HepG2 (cell line): ENCODE data around the gene GSTT2. TPM values are rescaled to one million over a fixed set of nuclear protein-coding genes. Genes with fewer than 3 reads are reported as not detected.
A peak's percentile ranks its signal among the peaks of the same experiment; 100 is the strongest.

Source experiments
- ATF1 ChIP-seq: IDR thresholded peaks from 2 replicates; pipeline ENCODE4 v1.6.1; 2016; ENCODE audit warnings: mild to moderate bottlenecking, control low read depth
- CBX2 ChIP-seq, 2 experiments: fragments of 200-600 bp in 1 of 2; sonication (generic); formaldehyde crosslinking in 1 of 2; IDR thresholded peaks; 2 replicates each; pipeline versions ENCODE4 v1.7.0 to v1.8.1; 2018 to 2022; ENCODE audit warnings: low read depth in 2 of 2, low read length in 1 of 2, mild to moderate bottlenecking in 1 of 2, missing genetic modification reagents in 1 of 2
- FOSL1 ChIP-seq: sonication (generic); formaldehyde crosslinking; IDR thresholded peaks from 2 replicates; pipeline ENCODE4 v1.9.0; 2021; ENCODE audit warnings: missing genetic modification reagents, borderline replicate concordance
- GABPA ChIP-seq, 2 experiments: IDR thresholded peaks; 2 replicates each; pipeline ENCODE4 v1.6.1; 2011 to 2016; ENCODE audit warnings: low read depth in 2 of 2, low read length in 1 of 2, missing biosample characterization in 1 of 2, missing genetic modification characterization in 1 of 2
- REXO4 ChIP-seq: sonication (generic); formaldehyde crosslinking; IDR thresholded peaks from 2 replicates; pipeline ENCODE4 v1.8.0; 2022; ENCODE audit warnings: missing genetic modification reagents, mild to moderate bottlenecking, borderline replicate concordance
- RFXANK ChIP-seq: IDR thresholded peaks from 2 replicates; pipeline ENCODE4 v1.6.1; 2016
- SMAD1 ChIP-seq: sonication (generic); formaldehyde crosslinking; IDR thresholded peaks from 2 replicates; pipeline ENCODE4 v1.4.0; 2020; ENCODE audit warnings: missing genetic modification reagents, low read depth, mild to moderate bottlenecking, borderline replicate concordance
- SMAD9 ChIP-seq: sonication (generic); formaldehyde crosslinking; IDR thresholded peaks from 2 replicates; pipeline ENCODE4 v1.5.1; 2020; ENCODE audit warnings: mild to moderate bottlenecking, missing genetic modification reagents
- SP2 ChIP-seq: sonication (generic); formaldehyde crosslinking; IDR thresholded peaks from 2 replicates; pipeline ENCODE4 v1.5.1; 2020; ENCODE audit warnings: mild to moderate bottlenecking, missing genetic modification reagents
- TBL1XR1 ChIP-seq: fragments of 150-350 bp; IDR thresholded peaks from 2 replicates; pipeline ENCODE4 v1.6.1; 2014; ENCODE audit warnings: borderline replicate concordance, low read length; ENCODE audit not compliant: partially characterized antibody
- TMF1 ChIP-seq: sonication (generic); formaldehyde crosslinking; IDR thresholded peaks from 2 replicates; pipeline ENCODE4 v1.8.1; 2022; ENCODE audit warnings: low read depth, missing genetic modification reagents
- ZNF670 ChIP-seq: sonication (generic); formaldehyde crosslinking; IDR thresholded peaks from 2 replicates; pipeline ENCODE4 v1.8.0; 2022; ENCODE audit warnings: mild to moderate bottlenecking, missing genetic modification reagents, borderline replicate concordance
- polyA plus RNA-seq, 8 experiments: library from polyadenylated mRNA; depleted of rRNA in 3 of 8; stranded (reverse) in 7 of 8; unstranded in 1 of 8; fragments of >200 nt; fragmentation: Illumina TruSeq in 4 of 8; extraction: Trizol in 4 of 8; gene quantifications; 2 replicates each; pipeline versions ENCODE4 v1.2.1 to v1.2.3, GENCODE V29; 2011 to 2016; ENCODE audit warnings: low read depth in 4 of 8, missing spikeins in 1 of 8, mixed read lengths in 1 of 8; ENCODE audit not compliant: insufficient read depth in 1 of 8
- total RNA-seq, 5 experiments: library from RNA; depleted of rRNA; stranded (reverse); fragments of >200 nt; fragmentation: Illumina TruSeq; extraction: Trizol; gene quantifications; 2 replicates each; pipeline ENCODE4 v1.2.3, GENCODE V29; 2016; ENCODE audit warnings: low read depth in 1 of 5
- TF ChIP-seq, protein P1 (sequence below): sonication (generic); formaldehyde crosslinking; IDR thresholded peaks from 2 replicates; pipeline ENCODE4 v1.4.0; 2020; ENCODE audit warnings: missing genetic modification reagents

GSTT2 gene
- total and polyA plus RNA-seq, 2 of the 13 experiments (the other 11 are each of a cell fraction or from before 2014, with no cell fraction given): not detected

DNA sequence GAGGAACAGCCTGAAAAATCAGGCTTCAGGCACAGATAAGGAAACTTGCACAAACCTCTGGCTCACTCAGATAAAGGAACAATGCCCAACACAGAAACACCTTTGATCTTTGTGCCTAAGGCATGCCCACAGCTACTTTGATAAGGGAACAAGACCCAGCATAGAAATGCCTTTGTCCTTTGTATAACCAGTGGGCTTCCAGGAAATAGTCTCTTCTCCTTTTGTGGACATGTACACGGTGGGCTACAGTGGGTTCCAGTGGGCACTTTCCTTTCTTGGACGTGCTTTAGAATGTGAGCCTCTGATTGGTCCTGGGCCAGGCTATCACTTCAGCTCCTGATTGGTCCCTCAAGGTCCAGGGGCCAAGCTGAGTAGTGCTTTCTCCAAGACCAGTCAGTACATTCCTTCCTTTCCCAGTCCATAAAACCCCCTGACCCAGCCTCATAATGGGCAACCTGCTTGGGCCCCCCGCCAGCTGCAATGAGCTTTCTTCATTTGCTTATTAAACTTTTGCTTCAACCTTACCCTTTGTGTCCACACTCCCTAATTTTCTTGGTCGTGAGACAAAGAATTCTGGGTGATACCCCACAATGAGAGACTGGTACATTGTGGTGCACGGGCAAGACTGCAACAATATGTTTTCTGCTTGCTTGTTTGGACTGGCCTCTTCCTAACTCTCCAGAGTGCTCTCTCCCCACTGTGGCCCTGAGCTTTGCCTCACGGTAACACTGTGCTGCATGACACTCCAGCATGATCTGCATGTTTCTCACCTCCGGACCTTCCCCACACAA is 29.5 kb downstream of the GSTT2 start (continued):
- TF ChIP-seq, protein P1, sequence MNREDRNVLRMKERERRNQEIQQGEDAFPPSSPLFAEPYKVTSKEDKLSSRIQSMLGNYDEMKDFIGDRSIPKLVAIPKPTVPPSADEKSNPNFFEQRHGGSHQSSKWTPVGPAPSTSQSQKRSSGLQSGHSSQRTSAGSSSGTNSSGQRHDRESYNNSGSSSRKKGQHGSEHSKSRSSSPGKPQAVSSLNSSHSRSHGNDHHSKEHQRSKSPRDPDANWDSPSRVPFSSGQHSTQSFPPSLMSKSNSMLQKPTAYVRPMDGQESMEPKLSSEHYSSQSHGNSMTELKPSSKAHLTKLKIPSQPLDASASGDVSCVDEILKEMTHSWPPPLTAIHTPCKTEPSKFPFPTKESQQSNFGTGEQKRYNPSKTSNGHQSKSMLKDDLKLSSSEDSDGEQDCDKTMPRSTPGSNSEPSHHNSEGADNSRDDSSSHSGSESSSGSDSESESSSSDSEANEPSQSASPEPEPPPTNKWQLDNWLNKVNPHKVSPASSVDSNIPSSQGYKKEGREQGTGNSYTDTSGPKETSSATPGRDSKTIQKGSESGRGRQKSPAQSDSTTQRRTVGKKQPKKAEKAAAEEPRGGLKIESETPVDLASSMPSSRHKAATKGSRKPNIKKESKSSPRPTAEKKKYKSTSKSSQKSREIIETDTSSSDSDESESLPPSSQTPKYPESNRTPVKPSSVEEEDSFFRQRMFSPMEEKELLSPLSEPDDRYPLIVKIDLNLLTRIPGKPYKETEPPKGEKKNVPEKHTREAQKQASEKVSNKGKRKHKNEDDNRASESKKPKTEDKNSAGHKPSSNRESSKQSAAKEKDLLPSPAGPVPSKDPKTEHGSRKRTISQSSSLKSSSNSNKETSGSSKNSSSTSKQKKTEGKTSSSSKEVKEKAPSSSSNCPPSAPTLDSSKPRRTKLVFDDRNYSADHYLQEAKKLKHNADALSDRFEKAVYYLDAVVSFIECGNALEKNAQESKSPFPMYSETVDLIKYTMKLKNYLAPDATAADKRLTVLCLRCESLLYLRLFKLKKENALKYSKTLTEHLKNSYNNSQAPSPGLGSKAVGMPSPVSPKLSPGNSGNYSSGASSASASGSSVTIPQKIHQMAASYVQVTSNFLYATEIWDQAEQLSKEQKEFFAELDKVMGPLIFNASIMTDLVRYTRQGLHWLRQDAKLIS (CRISPR knock-in tag): no peak
- TF ChIP-seq TMF1 (no peak), RFXANK (CRISPR knock-in tag) (no peak), FOSL1 (CRISPR knock-in tag) (no peak), ATF1 (CRISPR knock-in tag) (peak; percentile 66; the same call in 1 of the 2 replicates), SMAD1 (CRISPR knock-in tag) (0 out of 2 replicates have a peak, but pooled peaks have one; percentile 30), TBL1XR1 (no peak), ZNF670 (CRISPR knock-in tag) (no peak), SMAD9 (CRISPR knock-in tag) (no peak), CBX2 (IDR thresholded peaks at IDR 0.05; ENCODE audit: low read depth, low read length) (no peak), CBX2 (CRISPR knock-in tag; IDR thresholded peaks at IDR 0.05; ENCODE audit: low read depth) (no peak), SP2 (CRISPR knock-in tag) (no peak), GABPA (IDR thresholded peaks at IDR 0.05; ENCODE audit: low read depth, low read length) (no peak), GABPA (CRISPR knock-in tag; IDR thresholded peaks at IDR 0.05; ENCODE audit: low read depth) (0 out of 2 replicates have a peak, but pooled peaks have one; percentile 16), REXO4 (CRISPR knock-in tag) (no peak)
- TF ChIP-seq, all 625 proteins: peak for 120
